Osteoblast (primary cell): ENCODE results near the gene LCLAT1. TPM values are rescaled to one million over a fixed set of nuclear protein-coding genes. Genes with fewer than 3 reads are reported as not detected.

Experiments
- DNase-seq: peaks from one replicate; pipeline ENCODE4 v3.0.0; 2011; ENCODE audit warnings: low spot score, mixed read lengths; ENCODE audit not compliant: insufficient read length; ENCODE audit errors: missing footprints
- H2AFZ ChIP-seq: 2 replicates; pipeline ENCODE4 v1.6.0; 2011; ENCODE audit warnings: mild to moderate bottlenecking, low read length
- H3K27ac ChIP-seq: 2 replicates; pipeline ENCODE4 v1.5.1; 2011; ENCODE audit warnings: mild to moderate bottlenecking, low read depth, low read length, moderate library complexity
- H3K27me3 ChIP-seq: 2 replicates; pipeline ENCODE4 v1.6.0; 2012; ENCODE audit warnings: mild to moderate bottlenecking, control low read depth, inconsistent platforms, low read length, moderate library complexity; ENCODE audit not compliant: insufficient read depth
- H3K36me3 ChIP-seq: 2 replicates; pipeline ENCODE4 v1.5.1; 2011; ENCODE audit warnings: mild to moderate bottlenecking, low read length, control low read depth, moderate library complexity; ENCODE audit not compliant: insufficient read depth
- H3K4me1 ChIP-seq: 2 replicates; pipeline ENCODE4 v1.5.1; 2011; ENCODE audit warnings: mild to moderate bottlenecking, low read length, control low read depth, moderate library complexity; ENCODE audit not compliant: insufficient read depth
- H3K4me2 ChIP-seq: 2 replicates; pipeline ENCODE4 v1.6.0; 2011; ENCODE audit warnings: mild to moderate bottlenecking, low read length; ENCODE audit not compliant: insufficient read depth
- H3K4me3 ChIP-seq: fragments of 200-600 bp; sonication (generic); 3 replicates; pipeline ENCODE4 v1.5.1; 2012; ENCODE audit warnings: mild to moderate bottlenecking, low read length, inconsistent platforms; ENCODE audit not compliant: insufficient read depth
- H3K79me2 ChIP-seq: 2 replicates; pipeline ENCODE4 v1.6.0; 2012; ENCODE audit warnings: mild to moderate bottlenecking, low read length, control low read depth, inconsistent platforms; ENCODE audit not compliant: insufficient read depth
- H3K9me3 ChIP-seq: 2 replicates; pipeline ENCODE4 v1.5.1; 2011; ENCODE audit warnings: low read depth, low read length, control low read depth
- H4K20me1 ChIP-seq: 2 replicates; pipeline ENCODE4 v1.6.0; 2012; ENCODE audit warnings: mild to moderate bottlenecking, low read length, control low read depth; ENCODE audit not compliant: insufficient read depth
- CTCF ChIP-seq: IDR thresholded peaks from 2 replicates; pipeline ENCODE4 v1.5.1; 2011; ENCODE audit warnings: mild to moderate bottlenecking, low read depth, low read length, moderate library complexity; ENCODE audit errors: extremely low read depth
- total RNA-seq: library from RNA; depleted of rRNA; stranded (reverse); fragments of >200 nt; gene quantifications from 2 replicates; pipeline ENCODE4 v1.2.3, GENCODE V29; 2012

LCLAT1 gene
- total RNA-seq, 1 donor, result 29.7 TPM

- Histone ChIP-seq H3K27me3 (no peaks in the 10 kb centered on the region), H3K27ac (peak overlapping the region; percentile 30), H3K4me1 (peaks cover 11% of the 10 kb centered on the region), H4K20me1 (no peaks in the 10 kb centered on the region), H3K9me3 (no peaks in the 10 kb centered on the region), H3K4me3 (no peak overlapping the region), H3K36me3 (no peaks in the 10 kb centered on the region), H3K79me2 (no peaks in the 10 kb centered on the region), H2AFZ (peak overlapping the region; percentile 81), H3K4me2 (peak overlapping the region; percentile 68)
- DNase-seq, result peak; percentile 46
- no peak for TF ChIP-seq CTCF
Measured at GRCh38 chr2:30433541-30434299, 13.3 kb upstream of the LCLAT1 start.

GRCh38 chr2:30434708-30435107, 12.3 kb upstream of the LCLAT1 start:
- H3K36me3 ChIP-seq, result no peaks in the 10 kb centered on the region
- no peak for TF ChIP-seq CTCF
- DNase-seq, result no peak
- H3K4me1 ChIP-seq, result peaks cover 11% of the 10 kb centered on the region
- H3K4me2 ChIP-seq, result no peak overlapping the region
- no peaks in the 10 kb centered on the region for H3K9me3 ChIP-seq
- H3K27ac ChIP-seq, result no peak overlapping the region
- no peak overlapping the region for H3K4me3 ChIP-seq
- no peaks in the 10 kb centered on the region for H3K79me2 ChIP-seq
- H2AFZ ChIP-seq, result no peak overlapping the region
- no peaks in the 10 kb centered on the region for H3K27me3 ChIP-seq
- no peaks in the 10 kb centered on the region for H4K20me1 ChIP-seq

- no peak overlapping the region for H3K4me2 ChIP-seq
- H3K36me3 ChIP-seq, result no peaks in the 10 kb centered on the region
- no peak for TF ChIP-seq CTCF
- no peaks in the 10 kb centered on the region for H3K9me3 ChIP-seq
- DNase-seq, result no peak
- no peak overlapping the region for H2AFZ ChIP-seq
- H3K4me3 ChIP-seq, result no peak overlapping the region
- H3K79me2 ChIP-seq, result no peaks in the 10 kb centered on the region
- H3K4me1 ChIP-seq, result peaks cover 11% of the 10 kb centered on the region
- no peak overlapping the region for H3K27ac ChIP-seq
- H3K27me3 ChIP-seq, result no peaks in the 10 kb centered on the region
- H4K20me1 ChIP-seq, result no peaks in the 10 kb centered on the region
Measured at GRCh38 chr2:30436859-30437435, 10.1 kb upstream of the LCLAT1 start.

- H3K27me3 ChIP-seq, result no peaks in the 10 kb centered on the region
- H3K4me2 ChIP-seq, result no peak overlapping the region
- no peak overlapping the region for H2AFZ ChIP-seq
- H3K79me2 ChIP-seq, result no peaks in the 10 kb centered on the region
- no peak overlapping the region for H3K27ac ChIP-seq
- H3K36me3 ChIP-seq, result no peaks in the 10 kb centered on the region
- no peak for DNase-seq
- H3K9me3 ChIP-seq, result no peaks in the 10 kb centered on the region
- H4K20me1 ChIP-seq, result no peaks in the 10 kb centered on the region
- peaks cover 11% of the 10 kb centered on the region for H3K4me1 ChIP-seq
- TF ChIP-seq CTCF, result no peak
- H3K4me3 ChIP-seq, result no peak overlapping the region
Measured at GRCh38 chr2:30437809-30438548, 9.1 kb upstream of the LCLAT1 start.
